ENCODE results near the gene POLR3GL. TPM values are rescaled to one million over a fixed set of nuclear protein-coding genes. Genes with fewer than 3 reads are reported as not detected.
A peak's percentile ranks its signal among the peaks of the same experiment; 100 is the strongest.

POLR3GL gene
- total RNA-seq, 2 donors from 2014 or later = 38.4 to 45.8 TPM

DNA sequence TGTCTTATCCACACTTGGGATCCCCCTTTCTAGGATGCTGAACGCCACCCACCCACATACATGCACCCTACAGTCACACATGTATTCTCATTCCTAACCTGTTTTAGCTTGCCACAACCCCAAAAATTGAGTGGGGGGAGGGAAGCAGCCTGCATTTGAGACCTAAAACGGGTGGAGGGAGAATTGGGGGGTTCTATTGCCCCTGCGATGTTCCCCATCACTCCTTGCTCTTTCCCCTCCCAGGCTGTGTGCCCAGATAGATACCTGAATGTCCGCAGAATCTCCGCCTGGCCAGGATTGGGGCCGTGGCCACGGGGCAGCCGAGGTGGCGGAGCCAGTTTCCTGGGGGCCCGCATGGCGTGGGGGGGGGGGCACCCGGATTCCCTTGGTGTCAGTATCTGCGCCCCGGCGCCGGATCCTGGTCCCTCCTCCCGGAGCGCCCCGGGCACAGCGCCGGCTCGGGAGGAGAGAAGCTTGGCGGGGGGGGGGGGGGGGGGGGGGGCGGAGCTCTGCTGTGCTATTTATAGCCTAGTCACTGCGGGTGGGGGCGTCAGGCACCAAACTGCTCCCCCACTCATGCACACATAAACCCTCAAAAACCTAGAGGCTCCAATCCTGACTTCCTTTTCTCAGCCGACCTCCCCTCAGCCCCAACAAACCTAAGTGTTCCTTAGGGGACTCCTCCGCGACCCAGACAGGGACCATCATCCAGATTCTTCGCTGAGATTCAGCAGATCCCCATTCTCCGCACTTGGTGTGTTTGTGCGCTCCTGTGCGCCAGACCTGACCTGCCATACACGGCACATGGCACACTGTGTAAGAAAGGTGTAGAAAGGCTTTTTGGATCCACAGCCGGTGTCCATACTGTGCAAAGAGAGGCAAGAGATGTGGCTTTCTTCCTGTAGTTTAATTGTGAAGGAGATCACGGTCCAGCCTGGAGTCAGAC is 2.1 kb upstream of the POLR3GL start:
- ATAC-seq (no peak), DNase-seq (peak; percentile 60)
- intact Hi-C loops (cut with DNase I) = no loop called here

GRCh38 chr1:145963265-145964019 is 1.0 kb upstream of the POLR3GL start:
- DNase-seq = no peak
- intact Hi-C loops (cut with DNase I) = no loop called here
- ATAC-seq = no peak

DNA sequence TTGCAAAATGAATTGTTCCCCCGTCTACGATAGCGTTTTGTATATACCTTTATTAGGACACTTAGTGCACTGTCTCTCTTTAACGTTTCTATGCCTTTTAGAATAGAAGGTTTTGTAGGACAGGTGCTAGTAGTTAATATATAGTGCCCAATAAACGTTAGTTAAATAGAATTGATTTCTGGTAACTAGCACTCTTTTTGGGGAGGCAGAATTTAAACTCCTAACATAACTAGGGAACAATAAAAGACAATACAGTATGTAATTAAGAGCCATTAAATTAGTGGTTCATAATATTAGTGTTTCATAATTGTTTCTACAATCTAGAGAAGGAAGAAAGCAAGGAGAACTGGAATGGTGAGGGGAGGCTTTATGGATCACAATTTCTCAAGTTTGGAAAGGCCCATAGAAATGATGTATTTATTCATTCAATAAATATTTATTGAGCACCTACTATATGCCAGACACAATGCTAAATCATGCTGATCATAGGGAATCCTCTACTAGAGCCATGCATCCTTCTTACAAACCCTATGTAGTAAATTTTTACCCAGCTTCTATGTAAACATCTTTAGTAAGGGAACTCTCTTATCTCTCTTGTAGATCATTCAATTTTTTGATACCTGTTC is 742 bp downstream of the POLR3GL start:
- intact Hi-C loops (cut with DNase I) = no loop called here
- DNase-seq (no peak), ATAC-seq (no peak)

DNA sequence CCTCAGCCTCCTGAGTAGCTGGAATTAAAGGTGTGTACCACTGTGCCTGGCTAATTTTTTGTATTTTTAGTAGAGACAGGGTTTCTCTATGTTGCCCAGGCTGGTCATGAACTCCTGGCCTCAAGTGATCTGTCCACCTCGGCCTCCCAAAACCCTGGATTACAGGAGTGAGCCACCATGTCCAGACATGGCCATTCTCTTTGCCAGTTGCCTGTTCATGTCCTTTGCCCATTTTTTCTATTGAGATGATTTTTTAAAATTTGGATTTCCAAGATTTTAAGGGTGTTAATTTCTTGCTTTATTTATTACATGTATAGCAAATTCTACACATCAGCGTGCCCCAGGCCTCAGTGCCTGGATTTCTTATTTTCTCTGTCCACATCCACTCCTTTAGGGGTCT is 2.8 kb downstream of the POLR3GL start:
- ATAC-seq (no peak), DNase-seq (no peak)
- intact Hi-C loops (cut with DNase I) = no loop called here

- intact Hi-C loops (cut with DNase I) = no loop called here
- ATAC-seq (peak in 1 of 2 donors; percentile 39), DNase-seq (no peak)
These were observed 8.1 kb downstream of the POLR3GL start for GRCh38 chr1:145972580-145972979.

GRCh38 chr1:145974721-145975120 is 10.2 kb downstream of the POLR3GL start:
- ATAC-seq = no peak
- intact Hi-C loops (cut with DNase I) = loop anchor here in 1 of 2 donors (5.0 kb wide), 1 partner anchor 38 kb away; no protein-coding TSS in a partner anchor
- no peak for DNase-seq

GRCh38 chr1:145975216-145975615 is 10.7 kb downstream of the POLR3GL start:
- ATAC-seq (no peak), DNase-seq (no peak)
- intact Hi-C loops (cut with DNase I) = loop anchor here in 1 of 2 donors (5.0 kb wide), 1 partner anchor 37 kb away; no protein-coding TSS in a partner anchor

DNA sequence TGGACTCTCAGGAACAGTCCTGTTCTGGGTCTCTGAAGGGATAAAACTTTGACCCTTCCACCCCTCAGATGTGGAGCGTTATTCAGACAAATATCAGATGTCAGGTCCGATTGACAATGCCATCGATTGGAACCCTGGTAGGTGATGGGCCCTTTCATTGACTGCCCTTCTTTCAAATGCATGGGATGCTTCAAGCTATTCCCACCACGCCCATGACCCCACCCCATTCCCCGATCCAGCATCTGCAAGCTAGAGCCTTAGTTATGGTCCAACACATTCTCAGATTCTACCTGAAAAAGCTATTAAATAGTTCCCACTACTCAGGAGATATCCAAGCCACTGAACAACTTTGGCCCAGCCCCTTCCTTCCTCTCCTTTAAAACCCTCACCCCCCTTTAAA is 12.5 kb downstream of the POLR3GL start:
- DNase-seq = no peak
- no peak for ATAC-seq
- intact Hi-C loops (cut with DNase I) = loop anchor here (2.0 to 5.0 kb wide), 2 partner anchors 30 to 35 kb away; no protein-coding TSS in a partner anchor

GRCh38 chr1:145977486-145978470 is 13.3 kb downstream of the POLR3GL start:
- intact Hi-C loops (cut with DNase I) = loop anchor here (2.0 to 5.0 kb wide), 3 partner anchors 19 to 35 kb away; partner anchors contain the start of gene TXNIP (in 1 of the 2)
- peak; percentile 87 for DNase-seq
- ATAC-seq = peak; percentile 27 to 40

GRCh38 chr1:145978471-145978853 is 14.0 kb downstream of the POLR3GL start:
- ATAC-seq (no peak), DNase-seq (no peak)
- intact Hi-C loops (cut with DNase I) = loop anchor here (2.0 to 5.0 kb wide), 2 partner anchors 18 to 34 kb away; partner anchors contain the start of gene TXNIP (in 1 of the 2)

DNA sequence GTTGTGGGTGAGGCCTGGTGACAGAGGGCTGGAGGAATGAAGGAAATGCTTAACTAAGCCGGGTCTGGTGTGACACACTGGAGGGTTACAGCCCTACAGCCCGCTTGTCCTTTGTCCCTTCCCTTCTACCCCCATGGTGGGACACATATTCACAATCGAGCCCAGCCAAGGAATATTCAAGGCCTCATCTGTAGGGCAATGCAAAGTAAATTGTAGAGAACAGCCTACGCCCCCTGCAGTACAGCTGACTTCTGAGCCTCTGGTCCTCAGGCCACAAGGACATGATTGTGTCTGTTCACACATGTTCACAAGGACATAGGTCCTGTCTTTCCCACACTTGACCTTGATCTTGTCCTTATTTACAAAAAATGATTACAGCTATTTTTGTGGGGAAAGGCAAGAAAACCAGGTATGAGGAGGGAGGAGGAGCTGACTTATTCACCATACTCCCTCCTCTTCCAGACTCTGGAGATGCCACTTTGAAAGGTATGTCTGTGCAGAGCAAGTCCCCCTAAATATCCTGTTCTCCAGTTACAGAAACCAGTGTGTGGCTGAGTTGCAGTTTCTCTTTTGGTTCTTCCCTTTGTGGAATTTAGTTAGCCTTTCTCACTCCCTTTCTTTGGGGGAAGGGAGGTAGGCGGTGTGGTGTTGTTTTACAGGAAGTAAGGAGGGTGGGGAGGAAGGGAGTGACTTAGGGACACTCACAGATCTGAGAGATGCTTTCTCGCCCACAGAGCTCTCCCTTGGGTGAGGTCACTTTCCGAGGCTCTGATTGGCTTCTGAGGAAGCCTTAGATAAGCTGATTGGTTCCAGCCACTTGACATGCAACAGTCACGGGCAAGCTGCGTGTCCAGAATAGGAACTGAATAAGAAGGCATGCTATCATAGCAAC is 14.6 kb downstream of the POLR3GL start:
- peak; percentile 94 for DNase-seq
- intact Hi-C loops (cut with DNase I) = loop anchor here (2.0 to 5.0 kb wide), 2 partner anchors 18 to 33 kb away; partner anchors contain the start of gene TXNIP (in 1 of the 2)
- ATAC-seq = peak; percentile 95

DNA sequence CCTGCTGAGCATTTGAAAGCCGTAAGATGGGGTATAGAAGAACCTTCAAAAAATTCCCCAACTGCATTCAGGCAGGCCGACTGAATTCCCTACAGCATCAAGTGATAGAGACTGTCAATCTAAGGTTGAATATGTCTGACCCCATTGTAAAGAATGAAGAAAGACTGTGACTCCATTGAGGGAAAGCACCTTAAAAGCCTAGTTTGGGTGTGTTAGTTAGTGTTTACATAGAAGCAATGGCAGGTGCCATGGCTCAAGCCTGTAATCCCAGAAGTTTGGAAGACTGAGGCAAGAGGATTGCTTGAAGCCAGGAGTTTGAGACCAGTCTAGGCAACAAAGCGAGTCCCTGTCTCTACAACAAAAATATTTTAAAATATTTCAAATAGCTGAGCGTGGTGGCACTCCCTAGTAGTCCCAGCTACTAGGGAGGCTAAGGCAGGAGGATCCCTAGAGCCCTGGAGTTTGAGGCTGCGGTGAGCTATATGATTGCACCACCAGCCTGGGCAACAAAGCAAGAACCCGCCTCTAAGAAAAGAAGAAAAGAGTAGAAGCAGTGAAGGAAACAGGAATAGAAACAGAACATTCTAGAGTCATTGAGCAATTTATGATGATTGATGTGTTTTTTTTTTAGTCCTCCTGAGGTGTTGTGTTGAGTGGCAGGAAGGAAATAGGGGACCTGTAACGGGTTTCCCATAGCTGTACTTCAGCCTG is 15.4 kb downstream of the POLR3GL start:
- ATAC-seq (peak; percentile 3 to 8), DNase-seq (no peak)
- intact Hi-C loops (cut with DNase I) = loop anchor here (2.0 to 5.0 kb wide), 2 partner anchors 17 to 32 kb away; partner anchors contain the start of gene TXNIP (in 1 of the 2)

- intact Hi-C loops (cut with DNase I) = no loop called here
- peak; percentile 40 for DNase-seq
- peak in 1 of 2 donors; percentile 7 for ATAC-seq
These were observed 16.0 kb downstream of the POLR3GL start for GRCh38 chr1:145980457-145980994.

GRCh38 chr1:145982010-145982723 is 17.7 kb downstream of the POLR3GL start:
- intact Hi-C loops (cut with DNase I) = no loop called here
- peak; percentile 53 for DNase-seq
- ATAC-seq = no peak

- ATAC-seq (peak in 1 of 2 donors; percentile 2), DNase-seq (peak; percentile 45)
- intact Hi-C loops (cut with DNase I) = no loop called here
These were observed 18.8 kb downstream of the POLR3GL start for GRCh38 chr1:145983206-145983675.

Measured in left cardiac atrium (tissue), 4 donors.